ENCODE data around the gene PSMA5.
"Not testable (repeated sequence)": the region's sequence is repeated elsewhere in the genome, so short reads cannot be mapped to it uniquely, and the experiment has no call there.

Gene PSMA5

DNA sequence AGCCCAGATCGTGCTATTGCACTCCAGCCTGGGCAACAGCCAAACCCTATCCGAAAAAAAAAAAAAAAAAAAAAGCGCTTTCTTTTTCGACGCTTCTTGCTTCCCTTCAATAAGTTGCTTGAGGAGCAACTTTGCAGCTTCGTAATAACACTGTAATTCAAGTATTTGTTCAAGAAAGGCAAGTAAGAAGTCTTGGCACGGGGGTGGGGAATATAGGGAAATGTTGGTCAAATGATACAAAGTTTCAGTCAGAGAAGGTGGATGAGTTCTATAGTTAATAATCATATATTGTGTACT lies 871 bp upstream of the PSMA5 start:
- DNase-seq: no peak

DNA sequence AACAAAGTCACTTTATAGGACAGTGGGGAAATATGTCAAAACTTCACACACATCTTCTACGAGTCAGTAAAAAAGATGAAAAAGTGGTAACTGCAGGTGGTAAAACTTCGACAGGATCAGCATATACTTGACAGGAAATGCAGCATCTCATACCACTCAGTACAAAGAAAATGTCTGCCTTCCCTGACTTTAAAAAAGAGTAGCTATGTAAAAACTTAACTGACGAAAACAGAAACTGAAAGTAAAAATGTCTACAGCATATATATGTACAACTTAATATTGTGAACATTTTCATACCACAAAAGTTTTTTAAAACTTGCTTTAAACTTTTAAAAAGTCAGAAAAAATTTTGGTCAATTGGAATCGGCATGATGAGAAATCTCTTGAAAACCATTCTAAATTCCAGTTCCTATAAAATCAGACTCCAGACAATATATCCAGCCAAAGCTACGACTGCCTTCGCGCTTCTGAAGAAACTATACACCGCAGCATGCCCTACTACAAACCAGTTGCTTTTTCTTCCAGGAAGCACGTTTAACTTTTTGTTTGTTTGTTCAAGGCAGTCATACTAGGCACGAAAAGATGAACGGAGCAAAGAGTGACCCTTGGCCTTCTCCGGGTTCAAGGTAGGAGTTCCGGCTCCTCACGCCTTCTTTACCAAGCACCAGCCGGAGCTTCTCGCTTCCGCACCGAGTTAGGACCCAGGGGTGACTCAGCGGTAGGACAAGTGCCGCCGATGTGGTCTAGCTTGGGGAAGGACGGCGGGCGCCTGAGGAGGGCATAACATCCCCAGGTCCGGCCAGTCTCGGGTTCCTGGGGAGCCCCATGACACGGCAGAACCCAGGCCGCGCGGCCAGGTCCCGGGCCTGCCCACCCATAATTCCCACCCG lies 612 bp downstream of the PSMA5 start:
- peak; percentile 50 for DNase-seq

DNA sequence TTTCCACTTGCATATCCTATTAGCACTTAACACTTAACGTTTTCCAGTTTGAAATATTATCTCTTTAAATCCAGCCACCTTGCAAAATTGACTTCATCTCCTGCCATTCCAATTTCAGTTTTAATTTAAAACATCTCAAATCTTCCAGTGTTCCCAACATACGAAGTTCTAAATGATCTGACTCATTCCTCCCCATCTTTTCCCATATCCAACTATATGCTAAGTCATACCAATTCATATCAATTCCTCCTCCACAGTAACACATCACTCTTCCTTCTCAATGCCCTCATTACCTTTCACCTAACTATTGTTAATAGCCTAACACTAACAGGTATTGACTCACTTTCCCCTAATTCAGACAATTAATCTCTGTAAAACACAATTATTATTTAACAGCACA lies 2.8 kb downstream of the PSMA5 start:
- DNase-seq: no peak

DNA sequence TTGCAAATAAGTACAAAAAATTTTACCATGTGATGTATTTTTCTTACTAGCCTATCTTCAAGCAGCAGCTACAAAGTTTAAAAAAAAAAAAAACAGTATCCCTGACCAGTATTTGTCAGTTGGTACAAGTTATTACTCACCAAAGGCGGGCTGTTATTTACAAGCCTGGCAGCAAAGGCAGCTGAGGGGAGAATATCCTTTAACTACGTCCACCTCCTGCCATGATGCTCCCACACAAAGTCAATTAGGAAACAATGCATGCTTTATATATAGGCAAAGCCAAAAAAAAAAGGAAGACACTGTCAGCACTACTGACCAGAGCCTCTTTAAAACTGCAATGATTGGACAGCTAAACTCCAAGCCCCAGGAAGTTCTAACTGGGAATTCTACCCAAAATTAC lies 13.7 kb downstream of the PSMA5 start:
- DNase-seq: no peak

DNA sequence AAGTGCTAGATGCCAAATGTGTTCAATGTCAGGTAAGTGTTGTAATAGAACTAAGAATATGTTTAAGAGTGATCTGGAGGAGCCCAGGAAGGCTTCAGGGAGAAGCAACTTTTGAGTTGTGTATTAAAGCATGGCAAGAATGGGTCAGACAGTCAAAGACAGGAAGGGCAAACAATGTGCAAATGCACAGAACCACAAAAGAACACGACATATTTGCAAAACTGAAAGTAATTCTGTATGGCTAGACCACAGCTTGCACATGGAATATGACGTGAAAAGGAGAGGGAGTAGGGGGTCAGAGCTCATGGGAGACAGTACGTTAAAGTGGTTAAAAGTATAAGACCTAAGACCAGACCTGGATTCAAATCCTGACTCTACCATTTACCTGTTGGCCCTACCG lies 21.4 kb downstream of the PSMA5 start:
- no peak for DNase-seq

DNA sequence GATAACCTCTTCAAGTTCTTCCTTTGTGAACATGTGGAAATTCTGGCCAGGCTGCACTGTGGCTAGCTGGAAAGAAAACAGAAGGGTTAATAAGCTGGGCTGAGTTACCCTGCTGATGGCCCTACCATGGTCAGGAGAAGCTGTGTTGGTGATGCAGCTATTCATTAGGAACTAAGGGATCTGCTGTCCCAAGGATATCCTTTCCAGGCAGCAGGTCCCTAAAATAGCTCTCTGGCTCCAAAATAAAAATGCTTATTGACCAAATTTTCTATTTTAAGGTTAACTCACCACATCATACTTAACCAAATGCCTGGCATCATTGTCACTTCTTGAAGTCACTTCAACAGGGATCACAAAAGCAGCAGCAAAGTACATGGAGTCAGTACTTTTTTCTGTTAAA lies 24.2 kb downstream of the PSMA5 start:
- no peak for DNase-seq

DNA sequence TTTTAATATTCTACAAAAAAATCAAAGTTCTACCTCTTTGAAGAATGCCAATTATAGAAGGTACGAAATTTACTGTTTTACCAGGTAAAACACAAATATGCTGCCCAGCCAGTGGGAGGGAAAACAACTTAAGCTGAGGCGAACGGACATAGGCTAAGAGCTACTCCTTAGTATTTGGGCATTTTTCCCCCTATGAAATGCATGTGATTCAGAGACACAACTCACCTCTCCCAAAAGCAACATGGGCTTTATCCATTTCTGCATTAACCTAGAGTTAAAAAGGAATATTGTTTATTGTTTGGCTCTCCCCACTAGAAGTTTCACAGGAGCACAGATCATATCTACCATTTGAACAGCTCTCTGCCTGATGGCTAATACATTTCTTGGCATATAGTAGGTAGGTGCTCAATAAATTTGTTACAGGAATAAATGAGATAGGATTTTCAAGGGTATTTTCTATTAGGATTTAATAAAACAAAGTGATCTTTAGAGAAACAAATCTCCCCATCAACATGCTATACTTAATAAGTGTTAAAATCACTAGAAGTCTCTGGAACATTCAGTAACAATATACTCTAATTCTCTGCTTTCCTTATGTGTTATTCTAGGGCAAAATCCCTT lies 26.1 kb downstream of the PSMA5 start:
- DNase-seq: no peak

DNA sequence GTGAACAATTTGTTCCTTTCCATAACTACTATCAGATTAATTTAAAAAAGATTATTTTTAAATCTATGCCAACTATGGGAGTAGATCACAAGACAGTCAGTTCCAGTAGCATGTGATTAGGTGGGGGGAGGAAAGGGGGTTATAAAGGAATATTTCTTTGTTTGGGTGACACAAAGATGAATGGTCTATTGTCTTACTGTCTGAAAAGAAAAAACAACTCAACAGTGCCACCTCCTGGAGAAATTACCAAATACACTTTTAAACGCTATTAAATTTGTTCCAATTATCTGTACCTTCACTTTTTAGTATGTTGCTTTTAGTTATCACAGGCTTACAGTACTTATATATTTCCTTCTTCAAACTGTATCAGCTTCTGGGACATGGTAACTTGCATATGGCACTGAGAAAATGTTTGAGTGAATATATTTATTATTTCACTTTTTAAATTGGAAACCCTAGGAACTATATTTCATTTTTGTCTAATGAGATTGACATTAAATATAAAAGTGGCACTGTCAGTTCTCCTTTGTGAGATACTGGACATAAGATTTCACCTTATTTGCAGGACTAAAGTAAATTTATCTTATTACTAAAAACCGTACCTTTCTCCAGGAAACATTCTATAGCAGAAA lies 26.8 kb downstream of the PSMA5 start:
- peak; percentile 87 for DNase-seq

DNA sequence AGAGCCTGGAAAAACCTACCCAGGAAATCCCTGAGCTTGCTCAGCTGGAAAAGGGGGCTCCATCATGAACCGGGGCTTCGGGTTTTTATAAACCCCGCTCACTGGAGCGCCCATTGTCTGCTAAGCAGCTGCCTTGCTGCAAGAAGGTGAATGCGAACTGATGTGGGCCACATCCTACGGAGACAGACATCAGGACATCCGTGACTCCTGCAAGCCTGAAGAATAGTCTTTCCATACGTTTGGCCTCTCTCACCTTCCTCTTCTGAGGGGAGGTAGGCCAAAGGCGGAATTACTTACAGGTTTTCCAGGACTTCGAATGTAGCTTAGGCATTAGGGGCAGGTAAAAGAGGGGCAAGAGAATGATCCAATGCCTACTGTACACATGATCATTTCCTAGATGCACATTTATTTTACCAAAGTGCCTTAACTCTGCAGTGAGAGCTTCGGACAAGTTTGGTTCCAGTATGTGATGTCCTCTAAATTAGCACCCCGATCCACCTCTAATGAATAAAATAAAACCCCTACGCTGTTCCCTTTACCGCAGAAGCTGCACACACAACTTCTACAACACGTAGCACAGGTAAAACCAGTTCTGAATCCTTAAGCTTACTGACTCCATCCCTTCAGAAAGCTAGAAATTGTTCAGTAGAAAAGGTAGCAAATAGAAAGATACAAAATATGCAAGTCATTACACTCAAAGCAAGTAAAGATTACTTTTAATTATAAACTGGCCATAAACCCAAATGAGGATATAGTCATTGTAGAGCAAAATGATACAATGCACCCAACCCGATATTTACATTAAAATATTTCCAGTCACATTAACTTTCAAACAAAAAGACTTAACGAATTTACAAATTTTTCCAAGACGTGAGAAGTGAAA lies 27.7 kb downstream of the PSMA5 start:
- DNase-seq: peak; percentile 23

DNA sequence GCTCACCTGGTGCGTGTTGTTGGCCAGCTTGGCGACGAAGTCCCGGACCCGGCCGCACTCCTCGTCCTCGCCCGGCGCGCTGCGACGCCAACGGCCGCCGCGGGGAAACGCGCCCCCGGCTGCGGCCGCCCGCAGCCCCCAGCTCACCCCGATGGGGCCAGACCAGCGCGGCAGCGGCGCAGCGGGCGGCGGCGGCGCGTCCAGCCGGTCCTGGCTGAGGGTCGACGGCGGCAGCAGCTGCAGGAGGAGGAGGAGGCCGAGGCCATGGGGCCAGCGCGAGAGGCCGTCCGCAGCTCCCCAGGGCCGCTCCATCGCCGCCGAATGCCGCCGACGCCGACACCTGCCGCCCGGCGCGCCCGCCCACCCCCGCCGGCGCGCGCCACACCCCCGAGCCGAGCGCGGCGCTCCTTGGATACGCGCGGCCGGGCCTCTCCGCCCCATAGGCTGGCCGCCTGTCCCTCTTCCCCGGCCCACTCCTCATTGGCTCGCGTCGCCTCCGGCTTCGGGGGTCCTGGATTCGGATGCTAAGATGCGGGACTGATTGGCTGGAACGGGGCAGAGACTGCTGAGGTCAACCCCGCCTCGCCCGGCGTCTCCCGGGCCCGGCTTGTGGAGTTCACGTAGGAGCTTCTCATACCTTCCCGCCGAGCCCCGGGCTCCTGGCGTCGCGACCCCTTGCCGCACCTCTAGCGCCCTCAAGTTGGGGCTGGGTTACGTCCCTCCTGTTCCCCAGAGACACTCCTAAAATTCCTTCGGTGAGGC lies 28.5 kb downstream of the PSMA5 start, which contains the start of gene SORT1:
Gene SORT1, minus strand, starts transcription at position 338 of the 762 bp plus-strand sequence. Its CDS starts 26 bp downstream, at position 312.
- DNase-seq: peak; percentile 98

DNA sequence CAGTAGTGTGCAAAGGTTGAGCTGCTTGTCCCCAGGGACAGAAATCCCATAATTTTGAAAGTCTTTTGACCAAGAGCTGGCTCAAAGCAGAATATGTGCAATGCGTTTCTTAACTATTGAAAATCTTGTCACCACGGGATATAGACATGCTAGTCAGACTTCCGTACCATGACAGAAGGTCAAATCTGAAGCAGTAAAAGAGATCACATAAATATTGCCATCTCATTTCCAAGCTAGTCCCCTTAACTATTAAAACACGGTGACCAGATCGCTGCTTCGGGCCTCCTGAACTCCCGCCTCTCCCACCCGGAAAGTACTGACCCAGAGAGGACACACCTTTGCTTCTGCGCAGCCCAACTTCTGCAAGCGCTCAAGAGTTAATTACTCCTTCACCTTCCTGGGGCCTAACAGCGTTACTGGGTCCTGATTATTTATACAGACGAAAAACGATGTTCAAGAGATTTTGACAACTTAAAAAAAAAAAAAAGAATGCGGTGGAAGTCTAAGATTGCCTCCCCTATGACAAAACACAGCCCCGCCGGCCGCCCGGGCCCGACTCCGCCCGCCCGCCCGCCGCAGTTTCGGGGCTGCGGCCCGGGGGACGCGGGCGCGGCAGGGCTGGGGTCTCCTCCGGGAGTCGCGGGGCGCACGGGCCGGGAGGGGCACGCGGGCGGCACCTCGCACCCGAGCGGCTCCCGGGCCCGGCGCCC lies 29.2 kb downstream of the PSMA5 start:
- DNase-seq: peak; percentile 27

DNA sequence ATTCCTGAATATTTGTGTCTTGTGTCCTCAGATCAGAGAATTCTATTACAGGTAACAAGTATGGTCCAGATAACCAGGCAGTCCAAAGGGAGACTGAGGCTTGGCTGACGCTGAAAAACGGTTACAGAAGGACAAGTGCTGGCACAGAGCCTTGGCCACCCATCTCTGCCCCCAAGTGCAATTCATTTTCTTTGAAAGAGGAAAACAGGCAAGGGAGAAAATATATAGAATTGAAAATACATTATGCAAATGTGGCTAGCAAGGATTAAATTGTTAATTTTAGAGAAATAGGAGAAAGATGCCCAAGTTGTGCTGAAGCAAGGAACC lies 29.8 kb downstream of the PSMA5 start:
- no peak for DNase-seq

DNA sequence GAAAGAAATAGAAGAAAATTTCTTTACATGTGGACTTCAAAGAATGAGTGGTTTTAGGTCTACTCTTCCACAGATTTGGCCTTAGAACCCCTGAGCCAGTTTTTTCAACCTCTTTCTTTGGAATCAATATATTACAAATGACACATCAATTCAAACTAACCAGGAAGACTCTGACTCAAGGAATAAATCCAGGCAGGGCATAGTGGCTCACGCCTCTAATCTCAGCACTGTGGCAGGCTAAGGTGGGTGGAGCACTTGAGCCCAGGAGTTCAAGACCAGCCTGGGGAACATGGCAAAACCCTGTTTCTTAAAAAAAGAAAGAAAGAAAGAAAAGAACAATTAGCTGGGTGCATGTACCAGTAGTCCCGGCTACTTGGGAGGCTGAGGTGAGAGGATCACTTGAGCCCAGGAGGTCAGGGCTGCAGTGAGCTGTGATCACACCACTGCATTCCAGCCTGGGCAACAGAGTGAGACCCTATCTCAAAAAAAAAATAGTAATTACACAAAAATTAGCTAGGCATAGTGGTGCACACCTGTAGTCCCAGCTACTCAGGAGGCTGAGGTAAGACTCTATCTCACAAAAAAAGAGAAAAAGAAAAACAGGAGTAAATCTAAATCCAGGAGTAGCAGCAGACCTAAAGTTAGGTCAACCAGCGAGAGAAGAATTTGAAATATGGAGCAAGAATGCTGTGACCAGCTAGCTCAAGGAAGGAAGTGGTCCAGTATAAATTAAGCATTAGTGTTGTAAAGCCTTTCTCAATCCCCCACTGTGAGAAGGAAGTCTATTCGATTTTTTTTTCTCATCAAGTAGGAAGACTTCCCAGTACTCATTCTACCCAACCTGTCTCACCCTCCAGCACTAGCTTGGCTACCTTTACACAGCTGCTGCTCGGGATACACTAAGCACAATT lies 30.4 kb downstream of the PSMA5 start:
- no peak for DNase-seq

DNA sequence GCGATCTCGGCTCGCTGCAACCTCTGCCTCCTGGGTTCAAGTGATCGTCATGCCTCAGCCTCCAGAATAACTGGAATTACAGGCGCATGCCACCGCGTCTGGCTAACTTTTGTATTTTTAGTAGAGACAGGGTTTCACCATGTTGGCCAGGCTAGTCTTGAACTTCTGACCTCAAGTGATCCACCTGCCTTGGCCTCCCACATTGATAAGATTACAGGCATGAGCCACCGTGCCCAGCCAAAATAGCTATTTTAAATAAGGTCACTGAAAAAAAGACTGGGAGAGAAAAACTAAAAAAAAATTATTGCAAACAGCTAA lies 31.0 kb downstream of the PSMA5 start:
- not testable (repeated sequence) for DNase-seq

DNA sequence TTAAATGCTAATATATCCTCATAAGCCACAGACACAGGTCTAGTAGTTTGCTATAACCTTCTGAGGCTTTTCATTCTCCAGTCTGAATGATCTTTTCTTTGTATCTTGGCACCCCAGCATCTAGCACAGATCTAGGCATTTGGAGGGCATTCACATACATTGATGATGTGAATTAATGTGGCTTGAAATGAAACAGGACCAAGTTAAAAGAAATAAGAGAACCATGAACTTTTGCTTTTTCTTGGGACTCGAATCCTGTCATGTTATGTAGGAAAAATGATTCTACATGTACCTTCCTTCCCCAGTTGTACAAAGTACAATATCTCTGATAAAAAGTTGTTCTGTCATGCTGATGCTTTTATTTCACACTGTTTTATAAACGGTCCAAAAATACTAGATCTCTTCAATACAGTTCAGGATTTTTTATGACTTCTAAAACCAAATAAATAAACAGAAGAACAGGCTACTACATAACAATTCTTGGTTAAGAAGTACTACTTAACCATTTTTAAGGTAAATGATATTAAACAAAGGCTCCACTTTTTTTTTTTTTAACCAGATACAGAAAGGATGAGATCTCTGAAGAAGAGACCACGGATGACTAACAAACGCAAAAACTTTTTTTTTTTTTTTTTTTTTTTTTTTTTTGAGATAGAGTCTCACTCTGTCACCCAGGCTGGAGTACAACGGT lies 31.5 kb downstream of the PSMA5 start:
- no peak for DNase-seq

DNA sequence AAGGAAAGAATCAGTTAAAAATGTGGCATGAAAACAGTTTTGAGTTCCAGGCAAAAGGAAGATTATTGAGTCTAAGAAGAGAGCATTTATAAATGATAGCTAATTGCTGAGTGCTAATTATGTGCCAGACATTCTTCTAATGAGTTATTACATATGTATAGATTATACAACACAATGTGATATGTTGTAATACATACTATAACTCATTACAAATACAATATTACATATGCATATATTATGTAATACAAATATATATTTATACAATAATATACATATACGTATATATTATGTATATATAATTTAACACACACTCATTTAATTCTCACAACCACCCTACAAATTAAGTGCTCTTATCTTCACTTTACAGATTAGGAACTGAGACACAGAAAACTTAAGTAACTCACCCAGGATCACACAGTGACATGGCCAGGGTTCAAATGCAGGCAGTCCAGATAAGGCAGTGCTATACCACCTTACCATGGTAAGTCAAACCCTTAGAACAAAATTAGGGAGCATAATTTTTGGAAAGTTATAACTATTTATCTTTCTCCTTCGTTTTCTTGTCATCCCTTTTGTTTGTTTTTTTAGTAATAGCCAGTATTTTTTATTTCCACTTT lies 32.5 kb downstream of the PSMA5 start:
- no peak for DNase-seq

DNA sequence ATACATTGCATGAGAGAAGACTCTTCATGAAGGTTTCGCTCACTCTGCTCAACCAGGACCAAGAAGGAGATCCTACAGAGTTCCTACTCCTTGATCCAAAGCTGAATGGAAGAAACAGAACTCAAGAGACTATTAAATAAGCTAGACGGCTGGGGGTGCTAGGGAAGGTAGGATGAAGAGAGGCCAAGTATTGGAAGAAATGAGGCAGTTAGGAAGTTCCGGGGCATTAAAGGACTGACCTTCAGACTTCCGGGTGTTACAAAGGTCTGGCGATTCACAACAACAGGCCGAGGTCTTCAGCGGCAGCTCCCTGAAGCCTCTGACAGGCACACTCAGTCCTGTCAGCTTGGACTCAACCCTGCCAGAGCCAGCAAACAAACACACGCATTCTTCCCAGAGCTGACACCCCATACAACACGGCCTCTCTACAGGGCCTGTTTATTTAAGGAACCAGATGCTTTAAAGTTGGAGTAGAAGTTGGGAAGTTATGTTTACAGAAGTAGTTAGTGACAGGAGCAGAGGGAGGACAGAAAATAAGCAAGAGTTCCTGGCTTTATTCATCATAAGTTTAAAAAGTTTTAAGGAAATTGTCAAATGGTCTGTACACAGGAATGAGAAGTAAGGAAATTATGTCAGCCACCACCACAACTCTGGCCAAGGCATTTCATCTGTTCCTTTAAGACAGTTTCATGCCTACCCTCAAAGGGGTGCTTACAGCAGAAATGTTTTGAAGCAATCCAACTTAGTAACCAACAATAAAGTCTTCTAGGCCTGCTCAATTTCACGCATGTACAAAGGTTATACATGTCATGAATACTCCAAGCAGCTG lies 33.2 kb downstream of the PSMA5 start:
- no peak for DNase-seq

DNA sequence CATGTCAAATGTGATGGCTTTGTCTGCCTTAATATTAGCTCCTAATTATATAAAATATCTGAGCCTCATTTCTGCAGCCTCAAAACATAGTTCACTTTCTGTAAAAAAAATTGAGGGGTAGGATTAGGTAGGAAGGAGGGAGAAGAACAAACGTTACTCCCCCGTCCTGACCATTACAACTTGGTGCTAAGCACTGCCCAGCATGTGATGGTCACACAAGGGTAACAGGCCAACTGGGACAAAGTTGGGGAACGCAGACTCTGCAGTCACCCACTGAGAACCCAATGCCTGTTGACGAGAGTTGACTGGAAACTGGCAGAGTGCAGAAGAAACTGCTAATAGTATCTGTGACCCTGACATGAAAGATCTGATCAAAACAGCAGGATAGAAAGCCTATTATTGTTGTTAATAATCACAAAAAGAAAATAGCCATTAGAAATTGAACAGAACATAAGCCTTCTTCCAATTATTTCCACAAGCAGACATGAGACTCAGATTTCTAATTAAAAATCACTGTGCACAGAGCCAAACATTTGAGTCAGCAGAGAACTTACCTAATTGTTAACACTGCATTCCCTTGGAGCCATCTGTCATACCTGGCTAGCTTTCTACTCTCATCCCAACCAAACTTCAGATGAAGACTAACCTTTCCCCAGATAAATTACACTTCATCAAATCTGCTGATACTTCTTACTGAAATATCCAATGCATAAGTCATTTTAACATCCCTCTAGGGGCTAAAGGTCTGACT lies 34.0 kb downstream of the PSMA5 start:
- no peak for DNase-seq

Measured in NCI-H1105 treated with DMSO at 0.1 percent for 48 hours (cell line).